WTC11 (cell line): Measurements from ENCODE around the gene TMEM255A. TPM values are rescaled to one million over a fixed set of nuclear protein-coding genes. Genes with fewer than 3 reads are reported as not detected.

Experiments
- ATAC-seq: fragments of 200-7000 bp; cut with Tn5 transposase; 2 replicates; pipeline ENCODE4 v1.10.0; 2021; ENCODE audit warnings: mild to moderate bottlenecking, moderate library complexity
- CTCF ChIA-PET: fragments of 300-600 bp; sonication (Branson Sonifier 250); formaldehyde crosslinking; loops from one replicate; lab custom pipeline; 2021; ENCODE audit warnings: antibody characterized with exemption; lab: Charles Lee
- POLR2A ChIA-PET: fragments of 350-600 bp; sonication (Branson Sonifier 250); formaldehyde crosslinking; loops from one replicate; lab custom pipeline; 2021; ENCODE audit warnings: antibody characterized with exemption; lab: Charles Lee
- DNase-seq: peaks from one replicate; pipeline ENCODE4 v3.0.0; 2021; ENCODE audit warnings: low spot score
- H3K27ac Mint-ChIP-seq: 2 replicates; pipeline ENCODE4 v1.8.0; 2021; ENCODE audit warnings: mixed read lengths
- H3K27me3 Mint-ChIP-seq: 2 replicates; pipeline ENCODE4 v1.8.0; 2021; ENCODE audit warnings: low read depth, mild to moderate bottlenecking, moderate library complexity, mixed read lengths
- H3K36me3 Mint-ChIP-seq: 2 replicates; pipeline ENCODE4 v1.8.0; 2021; ENCODE audit warnings: mixed read lengths
- H3K4me1 Mint-ChIP-seq: 2 replicates; pipeline ENCODE4 v1.8.0; 2022; ENCODE audit warnings: mixed read lengths
- H3K4me3 Mint-ChIP-seq: 2 replicates; pipeline ENCODE4 v1.8.0; 2021; ENCODE audit warnings: mild to moderate bottlenecking, moderate library complexity, mixed read lengths
- H3K9me3 Mint-ChIP-seq: 2 replicates; pipeline ENCODE4 v1.8.0; 2021; ENCODE audit warnings: mixed read lengths
- CBFB ChIP-seq: sonication (generic); formaldehyde crosslinking; IDR thresholded peaks from 2 replicates; pipeline ENCODE4 v1.8.1; 2022; ENCODE audit warnings: mild to moderate bottlenecking, low read depth, missing genetic modification reagents
- CDX4 ChIP-seq: fragments of 250-450 bp; sonication (Bioruptor Pico); IDR thresholded peaks from 2 replicates; pipeline ENCODE4 v1.9.0; 2021; ENCODE audit warnings: moderate library complexity, mild to moderate bottlenecking, inconsistent platforms, borderline replicate concordance
- E2F1 ChIP-seq: sonication (generic); formaldehyde crosslinking; IDR thresholded peaks from 2 replicates; pipeline ENCODE4 v1.8.0; 2022; ENCODE audit warnings: mild to moderate bottlenecking, missing genetic modification reagents
- EMX1 ChIP-seq: fragments of 250-450 bp; sonication (Bioruptor Pico); IDR thresholded peaks from 2 replicates; pipeline ENCODE4 v1.8.0; 2021; ENCODE audit warnings: mild to moderate bottlenecking
- ERG ChIP-seq: fragments of 250-450 bp; sonication (Bioruptor Pico); IDR thresholded peaks from 2 replicates; pipeline ENCODE4 v1.8.0; 2021; ENCODE audit warnings: mild to moderate bottlenecking
- ETV6 ChIP-seq: sonication (generic); formaldehyde crosslinking; IDR thresholded peaks from 2 replicates; pipeline ENCODE4 v1.8.1; 2022; ENCODE audit warnings: mild to moderate bottlenecking, missing genetic modification reagents
- FOXJ3 ChIP-seq: sonication (generic); formaldehyde crosslinking; IDR thresholded peaks from 2 replicates; pipeline ENCODE4 v1.9.0; 2021; ENCODE audit warnings: missing genetic modification reagents, mild to moderate bottlenecking, borderline replicate concordance
- FOXP1 ChIP-seq: sonication (generic); formaldehyde crosslinking; IDR thresholded peaks from 2 replicates; pipeline ENCODE4 v1.8.0; 2022; ENCODE audit warnings: missing genetic modification reagents, mild to moderate bottlenecking, moderate library complexity, borderline replicate concordance
- GRHL2 ChIP-seq: fragments of 250-450 bp; sonication (Bioruptor Pico); IDR thresholded peaks from 2 replicates; pipeline ENCODE4 v1.8.0; 2022; ENCODE audit warnings: mild to moderate bottlenecking, moderate library complexity; ENCODE audit not compliant: insufficient replicate concordance, severe bottlenecking
- JUN ChIP-seq: sonication (generic); formaldehyde crosslinking; IDR thresholded peaks from 2 replicates; pipeline ENCODE4 v1.8.0; 2023; ENCODE audit warnings: mild to moderate bottlenecking, missing genetic modification reagents
- NFE2L1 ChIP-seq: sonication (generic); formaldehyde crosslinking; IDR thresholded peaks from 2 replicates; pipeline ENCODE4 v1.8.1; 2023; ENCODE audit warnings: missing genetic modification reagents
- NR3C1 ChIP-seq: sonication (generic); formaldehyde crosslinking; conservative IDR thresholded peaks from 2 replicates; pipeline ENCODE4 v1.8.1; 2023; ENCODE audit warnings: low read depth, mild to moderate bottlenecking, missing genetic modification reagents
- PRRX2 ChIP-seq: fragments of 250-450 bp; sonication (Bioruptor Pico); IDR thresholded peaks from 2 replicates; pipeline ENCODE4 v1.8.0; 2021; ENCODE audit warnings: mild to moderate bottlenecking
- RORB ChIP-seq: fragments of 250-450 bp; sonication (Bioruptor Pico); IDR thresholded peaks from 2 replicates; pipeline ENCODE4 v1.9.0; 2021; ENCODE audit warnings: mild to moderate bottlenecking
- SMAD4 ChIP-seq: sonication (generic); formaldehyde crosslinking; IDR thresholded peaks from 2 replicates; pipeline ENCODE4 v1.8.0; 2022; ENCODE audit warnings: mild to moderate bottlenecking, missing genetic modification reagents
- SP1 ChIP-seq: sonication (generic); formaldehyde crosslinking; conservative IDR thresholded peaks from 2 replicates; pipeline ENCODE4 v1.8.1; 2022; ENCODE audit warnings: missing genetic modification reagents
- STAT6 ChIP-seq: sonication (generic); formaldehyde crosslinking; conservative IDR thresholded peaks from 2 replicates; pipeline ENCODE4 v1.8.1; 2023; ENCODE audit warnings: mild to moderate bottlenecking, low read depth, missing genetic modification reagents, moderate library complexity
- ZBTB21 ChIP-seq: sonication (generic); formaldehyde crosslinking; IDR thresholded peaks from 2 replicates; pipeline ENCODE4 v1.8.1; 2023; ENCODE audit warnings: mild to moderate bottlenecking, missing genetic modification reagents, borderline replicate concordance
- ZNF121 ChIP-seq: sonication (generic); formaldehyde crosslinking; IDR thresholded peaks from 2 replicates; pipeline ENCODE4 v1.8.0; 2023; ENCODE audit warnings: missing genetic modification reagents
- ZNF219 ChIP-seq: sonication (generic); formaldehyde crosslinking; IDR thresholded peaks from 2 replicates; pipeline ENCODE4 v1.8.0; 2023; ENCODE audit warnings: missing genetic modification reagents, mild to moderate bottlenecking, borderline replicate concordance
- total RNA-seq: library from RNA; stranded (reverse); gene quantifications from 3 replicates; pipeline ENCODE4 v1.2.3, GENCODE V29; 2021

Gene TMEM255A
- total RNA-seq, 1 experiment from 2014 or later = 0.61 TPM

GRCh38 chrX:120306630-120307029 lies 4.6 kb downstream of the TMEM255A start:
- DNase-seq = no peak
- H3K36me3 Mint-ChIP-seq = no peaks in the 10 kb centered on the region
- TF ChIP-seq SMAD4 (CRISPR knock-in tag) (no peak), ETV6 (no peak), PRRX2 (no peak), ERG (no peak), FOXJ3 (CRISPR knock-in tag) (no peak), NFE2L1 (CRISPR knock-in tag) (no peak), STAT6 (CRISPR knock-in tag) (no peak)
- H3K27ac Mint-ChIP-seq = no peak overlapping the region
- peaks cover 78% of the 10 kb centered on the region for H3K27me3 Mint-ChIP-seq
- no peak for ATAC-seq
- ChIA-PET POLR2A (no interaction called here), CTCF (interaction anchor here (1.1 to 1.3 kb wide), 3 partner anchors 13 to 179 kb away, joined by 3 to 4 read pairs (median 3); no protein-coding TSS in a partner anchor)
- no peaks in the 10 kb centered on the region for H3K9me3 Mint-ChIP-seq
- H3K4me3 Mint-ChIP-seq = no peak overlapping the region
- H3K4me1 Mint-ChIP-seq = peaks cover 57% of the 10 kb centered on the region

GRCh38 chrX:120305531-120306141 lies 5.6 kb downstream of the TMEM255A start:
- H3K4me1 Mint-ChIP-seq = peaks cover 57% of the 10 kb centered on the region
- no peak overlapping the region for H3K27ac Mint-ChIP-seq
- ChIA-PET POLR2A (interaction anchor here (0.6 kb wide), 1 partner anchor 160 kb away, joined by 3 read pairs; no protein-coding TSS in a partner anchor), CTCF (interaction anchor here (1.1 to 1.3 kb wide), 3 partner anchors 14 to 180 kb away, joined by 3 to 4 read pairs (median 3); no protein-coding TSS in a partner anchor)
- TF ChIP-seq FOXP1 (CRISPR knock-in tag) (no peak), ZBTB21 (no peak), ETV6 (no peak), RORB (CRISPR knock-in tag) (no peak), E2F1 (no peak), CBFB (CRISPR knock-in tag) (no peak), EMX1 (CRISPR knock-in tag) (no peak), GRHL2 (CRISPR knock-in tag) (no peak), CDX4 (no peak), NR3C1 (CRISPR knock-in tag) (no peak), ZNF121 (CRISPR knock-in tag) (no peak), JUN (no peak), SP1 (CRISPR knock-in tag) (no peak), ZNF219 (CRISPR knock-in tag) (no peak)
- H3K4me3 Mint-ChIP-seq = peak overlapping the region; percentile 47
- no peaks in the 10 kb centered on the region for H3K36me3 Mint-ChIP-seq
- DNase-seq = no peak
- H3K27me3 Mint-ChIP-seq = peaks cover 68% of the 10 kb centered on the region
- ATAC-seq = no peak
- H3K9me3 Mint-ChIP-seq = no peaks in the 10 kb centered on the region
